A549 treated with AZD9567 at 1 μM for 4 hours (cell line): ENCODE measurements around the gene LCE3D. TPM values are rescaled to one million over a fixed set of nuclear protein-coding genes. Genes with fewer than 3 reads are reported as not detected.

Experiments
- total RNA-seq: library from RNA; stranded (reverse); fragments of 200-300 nt; extraction: Qiagen RNA extraction; gene quantifications from 5 replicates; pipeline ENCODE4 v1.2.3, GENCODE V29; 2022; ENCODE audit not compliant: insufficient read depth

The LCE3D gene
- total RNA-seq, result 1.2 to 1.8 TPM (median 1.4 TPM) in 4 of 5 replicates, not detected in the other

GRCh38 chr1:152580433-152580832 is at the start of gene LCE3D:
Gene LCE3D (minus strand): TSS chr1:152580516. CDS start chr1:152579936, 580 bp downstream.

GRCh38 chr1:152622803-152623202 is 42.5 kb upstream of the LCE3D start, which contains the start of gene LCE3A:
Gene LCE3A (minus strand): TSS chr1:152623103. CDS start chr1:152623103, 0 bp downstream.

GRCh38 chr1:152613511-152613910 is 33.2 kb upstream of the LCE3D start, which contains the start of gene LCE3B:
Gene LCE3B (plus strand): TSS chr1:152613811. CDS start chr1:152613811, 0 bp downstream.

GRCh38 chr1:152599934-152600333 is 19.6 kb upstream of the LCE3D start, which contains the start of gene LCE3C:
Gene LCE3C (plus strand): TSS chr1:152600234. CDS start chr1:152600732, 498 bp downstream.

GRCh38 chr1:152566681-152567080 is 13.6 kb downstream of the LCE3D start, which contains the start of gene LCE3E:
Gene LCE3E (minus strand): TSS chr1:152566780. CDS start chr1:152566208, 572 bp downstream.

Other genes starting within 250 kb of the LCE3D start
- not detected in 5 replicates for gene FLG2, start 220.5 kb downstream of the LCE3D start, total RNA-seq
- not detected in 5 replicates for gene CRNN, start 166.3 kb downstream of the LCE3D start, total RNA-seq
- gene LCE5A, start 69.7 kb downstream of the LCE3D start, total RNA-seq, result not detected in 5 replicates
- gene CRCT1, start 66.0 kb downstream of the LCE3D start, total RNA-seq, result 0.21 to 0.83 TPM (median 0.34 TPM) in 4 of 5 replicates, not detected in the other
- 0.15 TPM in 1 of 5 replicates, not detected in the others for gene LCE3E, start 13.7 kb downstream of the LCE3D start, total RNA-seq
- not detected in 5 replicates for gene LCE3C, start 19.7 kb upstream of the LCE3D start, total RNA-seq
- gene LCE3B, start 33.3 kb upstream of the LCE3D start, total RNA-seq, result not detected in 5 replicates
- gene LCE3A, start 42.6 kb upstream of the LCE3D start, total RNA-seq, result not detected in 5 replicates
- gene LCE2D, start 82.9 kb upstream of the LCE3D start, total RNA-seq, result not detected in 5 replicates
- not detected in 5 replicates for gene LCE2C, start 94.8 kb upstream of the LCE3D start, total RNA-seq
- not detected in 5 replicates for gene LCE2B, start 105.6 kb upstream of the LCE3D start, total RNA-seq
- not detected in 5 replicates for gene LCE2A, start 117.8 kb upstream of the LCE3D start, total RNA-seq
- not detected in 5 replicates for gene LCE4A, start 127.6 kb upstream of the LCE3D start, total RNA-seq
- gene KPRP, start 177.5 kb upstream of the LCE3D start, total RNA-seq, result not detected in 5 replicates
- gene LCE1F, start 194.6 kb upstream of the LCE3D start, total RNA-seq, result not detected in 5 replicates
- 0.07 TPM in 1 of 5 replicates, not detected in the others for gene LCE1E, start 205.7 kb upstream of the LCE3D start, total RNA-seq
- gene LCE1D, start 216.2 kb upstream of the LCE3D start, total RNA-seq, result not detected in 5 replicates
- not detected in 5 replicates for gene LCE1C, start 226.1 kb upstream of the LCE3D start, total RNA-seq
- gene LCE1B, start 231.5 kb upstream of the LCE3D start, total RNA-seq, result 0.09 TPM in 1 of 5 replicates, not detected in the others
- not detected in 5 replicates for gene LCE1A, start 247.0 kb upstream of the LCE3D start, total RNA-seq